MM.1S (cell line): ENCODE data around the gene PCCA.

ENCODE experiments used
- DNase-seq: peaks from one replicate; pipeline ENCODE4 v3.0.0-alpha.2; 2015
- H2AFZ ChIP-seq: fragments of 300-600 bp; sonication (generic); 2 replicates; pipeline ENCODE4 v1.6.0; 2016; ENCODE audit warnings: antibody characterized with exemption, low read length
- H3F3A ChIP-seq: fragments of 300-600 bp; sonication (generic); 2 replicates; pipeline ENCODE4 v1.6.1; 2016; ENCODE audit warnings: mild to moderate bottlenecking, antibody characterized with exemption, low read length, moderate library complexity, mixed read lengths; ENCODE audit not compliant: insufficient read depth
- H3K27ac ChIP-seq: fragments of 300-600 bp; sonication (generic); 2 replicates; pipeline ENCODE4 v1.5.1; 2016; ENCODE audit warnings: mild to moderate bottlenecking, low read length
- H3K27me3 ChIP-seq: fragments of 300-600 bp; sonication (generic); replicated peaks from 2 replicates; pipeline ENCODE4 v1.6.0; 2016; ENCODE audit warnings: low read length; ENCODE audit not compliant: insufficient read depth
- H3K36me3 ChIP-seq: fragments of 300-600 bp; sonication (generic); replicated peaks from 2 replicates; pipeline ENCODE4 v1.6.1; 2016; ENCODE audit warnings: mild to moderate bottlenecking, low read length, mixed read lengths; ENCODE audit not compliant: insufficient read depth
- H3K4me1 ChIP-seq: fragments of 300-600 bp; sonication (generic); 2 replicates; pipeline ENCODE4 v1.6.1; 2016; ENCODE audit warnings: low read length, mixed read lengths
- H3K4me2 ChIP-seq: fragments of 300-600 bp; sonication (generic); 2 replicates; pipeline ENCODE4 v1.6.0; 2016; ENCODE audit warnings: low read depth, low read length
- H3K4me3 ChIP-seq: fragments of 300-600 bp; sonication (generic); 2 replicates; pipeline ENCODE4 v1.5.1; 2016; ENCODE audit warnings: low read length, mixed read lengths
- H3K79me2 ChIP-seq: fragments of 300-600 bp; sonication (generic); 2 replicates; pipeline ENCODE4 v1.6.1; 2016; ENCODE audit warnings: mixed run types, low read length, mixed read lengths
- H3K9ac ChIP-seq: fragments of 300-600 bp; sonication (generic); 2 replicates; pipeline ENCODE4 v1.6.1; 2016; ENCODE audit warnings: low read length, mixed read lengths
- H3K9me2 ChIP-seq: fragments of 300-600 bp; sonication (generic); replicated peaks from 2 replicates; pipeline ENCODE4 v1.6.1; 2016; ENCODE audit warnings: mild to moderate bottlenecking, low read length, mixed read lengths; ENCODE audit not compliant: insufficient read depth
- H3K9me3 ChIP-seq: fragments of 300-600 bp; sonication (generic); replicated peaks from 2 replicates; pipeline ENCODE4 v1.6.1; 2016; ENCODE audit warnings: mild to moderate bottlenecking, low read length, mixed read lengths; ENCODE audit not compliant: insufficient read depth
- H4K20me1 ChIP-seq: fragments of 300-600 bp; sonication (generic); 2 replicates; pipeline ENCODE4 v1.6.1; 2016; ENCODE audit warnings: mild to moderate bottlenecking, low read length, moderate library complexity, mixed read lengths; ENCODE audit not compliant: insufficient read depth
- CTCF ChIP-seq: fragments of 300-600 bp; sonication (generic); IDR thresholded peaks from 2 replicates; pipeline ENCODE4 v1.5.1; 2016; ENCODE audit warnings: antibody characterized with exemption, low read length, mixed read lengths
- EZH2 ChIP-seq: fragments of 300-600 bp; sonication (generic); optimal IDR thresholded peaks from 2 replicates; pipeline ENCODE3; 2017; ENCODE audit warnings: low read depth, mild to moderate bottlenecking, antibody characterized with exemption, low read length, mixed read lengths
- EZH2phosphoT487 ChIP-seq: fragments of 300-600 bp; sonication (generic); IDR thresholded peaks from 2 replicates; pipeline ENCODE4 v1.6.1; 2018; ENCODE audit warnings: antibody characterized with exemption, low read length

PCCA gene

GRCh38 chr13:100451923-100452322 is 363.0 kb downstream of the PCCA start:
- TF ChIP-seq EZH2 = no peak
- TF ChIP-seq CTCF = no peak
- TF ChIP-seq EZH2phosphoT487 = no peak
- H3K4me2 ChIP-seq = no peak overlapping the region

GRCh38 chr13:100454876-100455275 is 366.0 kb downstream of the PCCA start:
- H3K27ac ChIP-seq = no peak overlapping the region
- no peaks in the 10 kb centered on the region for H3K79me2 ChIP-seq
- H3F3A ChIP-seq = no peaks in the 10 kb centered on the region
- no peak overlapping the region for H2AFZ ChIP-seq
- H4K20me1 ChIP-seq = no peaks in the 10 kb centered on the region
- no peak for TF ChIP-seq CTCF
- no peak for TF ChIP-seq EZH2phosphoT487
- TF ChIP-seq EZH2 = no peak
- no peak for DNase-seq
- no peaks in the 10 kb centered on the region for H3K9me3 ChIP-seq
- H3K4me1 ChIP-seq = no peaks in the 10 kb centered on the region
- no peak overlapping the region for H3K4me2 ChIP-seq
- H3K36me3 ChIP-seq = no peaks in the 10 kb centered on the region
- no peak overlapping the region for H3K4me3 ChIP-seq
- no peaks in the 10 kb centered on the region for H3K9me2 ChIP-seq
- no peaks in the 10 kb centered on the region for H3K27me3 ChIP-seq
- H3K9ac ChIP-seq = no peak overlapping the region

More at GRCh38 chr13:100451923-100452322, 363.0 kb downstream of the PCCA start:
- H3K9ac ChIP-seq = no peak overlapping the region
- H3K27me3 ChIP-seq = no peaks in the 10 kb centered on the region
- no peaks in the 10 kb centered on the region for H3K9me3 ChIP-seq
- H3F3A ChIP-seq = no peaks in the 10 kb centered on the region
- no peak overlapping the region for H2AFZ ChIP-seq
- no peaks in the 10 kb centered on the region for H3K79me2 ChIP-seq
- H3K4me3 ChIP-seq = no peak overlapping the region
- H4K20me1 ChIP-seq = no peaks in the 10 kb centered on the region
- H3K27ac ChIP-seq = no peak overlapping the region
- no peak for DNase-seq
- H3K36me3 ChIP-seq = no peaks in the 10 kb centered on the region; the same call in 1 of the 2 replicates
- H3K4me1 ChIP-seq = no peaks in the 10 kb centered on the region
- H3K9me2 ChIP-seq = no peaks in the 10 kb centered on the region

DNA sequence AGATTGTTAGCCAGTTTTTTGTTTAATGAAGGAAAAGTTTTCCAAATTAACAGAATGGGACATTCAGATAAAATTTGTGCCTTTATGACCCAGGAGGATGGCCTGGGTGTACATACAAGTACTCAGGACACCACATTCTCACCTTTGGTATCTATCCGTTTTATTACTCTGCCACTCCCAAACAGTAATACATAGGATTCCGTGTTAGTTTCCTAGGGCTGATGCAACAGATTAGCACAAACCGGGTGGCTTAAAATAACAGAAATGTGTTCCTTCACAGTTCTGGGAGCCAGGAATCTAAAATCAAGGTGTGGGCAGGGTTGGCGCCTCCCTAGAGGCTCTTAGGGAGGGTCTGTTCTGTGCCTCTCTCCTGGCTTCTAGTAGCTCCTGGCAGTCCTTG is 369.8 kb downstream of the PCCA start:
- Histone ChIP-seq H2AFZ (no peak overlapping the region), H3K79me2 (no peaks in the 10 kb centered on the region), H3K36me3 (no peaks in the 10 kb centered on the region), H3K9me2 (no peaks in the 10 kb centered on the region), H3K27ac (no peak overlapping the region), H3K4me1 (no peaks in the 10 kb centered on the region), H3K4me2 (no peak overlapping the region), H3K4me3 (no peak overlapping the region), H3K9me3 (no peaks in the 10 kb centered on the region), H3K9ac (no peak overlapping the region), H3F3A (no peaks in the 10 kb centered on the region), H3K27me3 (no peaks in the 10 kb centered on the region), H4K20me1 (no peaks in the 10 kb centered on the region)
- DNase-seq = no peak
- TF ChIP-seq EZH2phosphoT487 (no peak), EZH2 (no peak), CTCF (no peak)
